Measurements from ENCODE around the gene NCKAP5. TPM values are rescaled to one million over a fixed set of nuclear protein-coding genes. Genes with fewer than 3 reads are reported as not detected.

Gene NCKAP5
- total RNA-seq, 3 donors from 2014 or later (not counting 1 experiment from before 2014, with no cell fraction given) = 0.12 to 0.20 TPM; not detected in 1

DNA sequence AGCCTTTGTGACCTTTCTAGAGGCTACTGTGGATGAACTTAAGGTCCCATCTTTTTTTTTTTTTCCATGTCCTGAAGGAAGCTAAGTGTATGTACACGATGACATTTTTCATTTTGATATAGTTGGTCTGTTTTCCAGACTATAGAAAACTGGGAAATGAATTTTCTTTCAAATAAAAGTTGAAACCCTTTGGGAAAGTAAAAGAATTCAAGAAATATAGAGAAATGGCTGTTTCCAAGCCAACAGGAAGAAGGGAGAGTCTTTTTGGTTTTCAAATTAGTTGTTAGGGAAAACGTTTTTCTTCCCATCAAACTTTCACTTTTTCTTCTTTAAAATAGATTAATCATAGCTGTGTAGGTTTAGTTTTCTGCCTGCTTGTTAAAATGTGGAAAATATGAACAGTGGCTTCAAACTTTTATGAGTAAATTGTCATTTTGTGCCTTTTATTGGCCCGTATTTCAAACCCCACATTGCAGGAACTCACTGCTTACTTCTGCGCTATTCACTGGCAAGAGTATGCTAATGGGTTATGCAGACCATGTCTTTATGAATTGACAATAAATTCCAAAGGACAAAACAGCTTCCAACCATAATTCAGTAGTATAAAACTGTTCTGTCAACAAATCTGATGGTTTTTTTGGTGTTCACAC is 870.6 kb downstream of the NCKAP5 start:
- TF ChIP-seq, protein P1, sequence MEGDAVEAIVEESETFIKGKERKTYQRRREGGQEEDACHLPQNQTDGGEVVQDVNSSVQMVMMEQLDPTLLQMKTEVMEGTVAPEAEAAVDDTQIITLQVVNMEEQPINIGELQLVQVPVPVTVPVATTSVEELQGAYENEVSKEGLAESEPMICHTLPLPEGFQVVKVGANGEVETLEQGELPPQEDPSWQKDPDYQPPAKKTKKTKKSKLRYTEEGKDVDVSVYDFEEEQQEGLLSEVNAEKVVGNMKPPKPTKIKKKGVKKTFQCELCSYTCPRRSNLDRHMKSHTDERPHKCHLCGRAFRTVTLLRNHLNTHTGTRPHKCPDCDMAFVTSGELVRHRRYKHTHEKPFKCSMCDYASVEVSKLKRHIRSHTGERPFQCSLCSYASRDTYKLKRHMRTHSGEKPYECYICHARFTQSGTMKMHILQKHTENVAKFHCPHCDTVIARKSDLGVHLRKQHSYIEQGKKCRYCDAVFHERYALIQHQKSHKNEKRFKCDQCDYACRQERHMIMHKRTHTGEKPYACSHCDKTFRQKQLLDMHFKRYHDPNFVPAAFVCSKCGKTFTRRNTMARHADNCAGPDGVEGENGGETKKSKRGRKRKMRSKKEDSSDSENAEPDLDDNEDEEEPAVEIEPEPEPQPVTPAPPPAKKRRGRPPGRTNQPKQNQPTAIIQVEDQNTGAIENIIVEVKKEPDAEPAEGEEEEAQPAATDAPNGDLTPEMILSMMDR (IDR thresholded peaks at IDR 0.05) = no peak
- H3K27me3 Mint-ChIP-seq (ENCODE audit: low read depth in 2 of 2) = no peaks in the 10 kb centered on the region
- 90% methylated on average over 3 of the region's 4 CpGs for WGBS (ENCODE audit: insufficient coverage)

GRCh38 chr2:132692816-132693215 is 875.4 kb downstream of the NCKAP5 start:
- TF ChIP-seq, protein P1 (IDR thresholded peaks at IDR 0.05) = no peak
- no peaks in the 10 kb centered on the region for H3K9me3 ChIP-seq (ENCODE audit: control insufficient read depth, insufficient read depth, low read length)
- Mint-ChIP-seq H3K4me1 (no peaks in the 10 kb centered on the region), H3K4me3 (no peak overlapping the region), H3K9me3 (peaks cover 9 to 12% of the 10 kb centered on the region in 2 donors), H3K27me3 (ENCODE audit: low read depth in 2 of 2) (no peaks in the 10 kb centered on the region), H3K27ac (no peak overlapping the region), H3K36me3 (no peaks in the 10 kb centered on the region)
- no peak overlapping the region for H3K4me3 ChIP-seq (ENCODE audit: low read length)
- ATAC-seq = no peak
- no peaks in the 10 kb centered on the region for H3K27me3 ChIP-seq (ENCODE audit: control insufficient read depth, insufficient read depth, low read length)
- no peak for DNase-seq
- no peaks in the 10 kb centered on the region for H3K4me1 ChIP-seq (ENCODE audit: control insufficient read depth, insufficient read depth, low read length)
- WGBS (ENCODE audit: insufficient coverage) = 89% methylated on average over 1 of the region's 1 CpG
- no peaks in the 10 kb centered on the region for H3K36me3 ChIP-seq (ENCODE audit: control insufficient read depth, insufficient read depth, low read length)
- no peak overlapping the region for H3K27ac ChIP-seq (ENCODE audit: low read length)
- intact Hi-C loops (cut with micrococcal nuclease) = no loop called here

More for the DNA sequence above, 870.6 kb downstream of the NCKAP5 start:
- no peak overlapping the region for H3K27ac Mint-ChIP-seq
- H3K36me3 ChIP-seq (ENCODE audit: control insufficient read depth, insufficient read depth, low read length) = no peaks in the 10 kb centered on the region
- no peak for DNase-seq
- no peaks in the 10 kb centered on the region for H3K4me1 Mint-ChIP-seq
- no peak for ATAC-seq
- H3K9me3 ChIP-seq (ENCODE audit: control insufficient read depth, insufficient read depth, low read length) = no peaks in the 10 kb centered on the region
- H3K27me3 ChIP-seq (ENCODE audit: control insufficient read depth, insufficient read depth, low read length) = no peaks in the 10 kb centered on the region
- no peak overlapping the region for H3K27ac ChIP-seq (ENCODE audit: low read length)
- no peaks in the 10 kb centered on the region for H3K4me1 ChIP-seq (ENCODE audit: control insufficient read depth, insufficient read depth, low read length)
- peaks cover 4 to 8% of the 10 kb centered on the region in 2 donors for H3K9me3 Mint-ChIP-seq
- no peaks in the 10 kb centered on the region for H3K36me3 Mint-ChIP-seq
- H3K4me3 ChIP-seq (ENCODE audit: low read length) = no peak overlapping the region
- H3K4me3 Mint-ChIP-seq = no peak overlapping the region
- intact Hi-C loops (cut with micrococcal nuclease) = no loop called here

DNA sequence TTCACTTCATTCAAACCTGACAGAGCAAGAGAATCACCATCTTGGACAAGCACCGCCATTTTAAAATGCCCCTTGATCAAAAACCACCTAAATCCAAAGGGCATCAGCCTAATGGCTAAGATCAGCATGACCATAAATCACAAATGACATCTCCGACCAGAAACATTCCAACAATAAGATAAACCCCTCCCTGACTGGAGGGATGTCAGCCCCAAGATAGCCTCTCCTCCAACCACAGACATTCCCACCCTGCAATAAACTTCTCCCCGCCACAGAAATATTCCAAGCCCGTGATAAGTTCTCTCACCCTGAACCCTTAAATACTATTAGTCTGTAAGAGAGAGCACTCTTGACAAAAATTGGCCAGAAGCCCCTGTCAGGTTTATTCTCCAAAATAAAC is 876.7 kb downstream of the NCKAP5 start:
- Histone ChIP-seq H3K4me3 (ENCODE audit: low read length) (no peak overlapping the region), H3K36me3 (ENCODE audit: control insufficient read depth, insufficient read depth, low read length) (no peaks in the 10 kb centered on the region), H3K27ac (ENCODE audit: low read length) (no peak overlapping the region), H3K27me3 (ENCODE audit: control insufficient read depth, insufficient read depth, low read length) (no peaks in the 10 kb centered on the region), H3K9me3 (ENCODE audit: control insufficient read depth, insufficient read depth, low read length) (no peaks in the 10 kb centered on the region), H3K4me1 (ENCODE audit: control insufficient read depth, insufficient read depth, low read length) (no peaks in the 10 kb centered on the region)
- DNase-seq = no peak
- WGBS (ENCODE audit: insufficient coverage) = 96% methylated on average over 4 of the region's 4 CpGs
- no peak for ATAC-seq
- H3K4me1 Mint-ChIP-seq = no peaks in the 10 kb centered on the region
- H3K27me3 Mint-ChIP-seq (ENCODE audit: low read depth in 2 of 2) = no peaks in the 10 kb centered on the region
- no peak overlapping the region for H3K4me3 Mint-ChIP-seq
- H3K27ac Mint-ChIP-seq = no peak overlapping the region
- H3K9me3 Mint-ChIP-seq = peaks cover 8 to 12% of the 10 kb centered on the region in 2 donors
- TF ChIP-seq, protein P1 (IDR thresholded peaks at IDR 0.05) = no peak
- no peaks in the 10 kb centered on the region for H3K36me3 Mint-ChIP-seq
- intact Hi-C loops (cut with micrococcal nuclease) = no loop called here
